GM13976 (cell line): Measurements from ENCODE around the gene CIZ1.

ENCODE experiments used
- DNase-seq: peaks from one replicate; pipeline ENCODE4 v3.0.0; 2012; ENCODE audit warnings: low spot score
- CTCF ChIP-seq: IDR thresholded peaks from 2 replicates; pipeline ENCODE4 v1.5.1; 2012; ENCODE audit warnings: borderline replicate concordance, mild to moderate bottlenecking; ENCODE audit not compliant: insufficient read depth; ENCODE audit errors: extremely low read depth, missing control alignments, control extremely low read depth
- in situ Hi-C: fragments of 300-500 bp; cut with MboI; formaldehyde crosslinking; loops from one replicate; pipeline ENCODE4 v1.12.0; 2022; ENCODE audit warnings: low sequenced_read_pairs, mixed read lengths, inconsistent platforms; ENCODE audit not compliant: unreplicated experiment

CIZ1 gene

GRCh38 chr9:128205296-128205944, 14.0 kb upstream of the CIZ1 start:
- no peak for DNase-seq
- in situ Hi-C loops, result no loop called here

GRCh38 chr9:128204858-128205257, 13.5 kb upstream of the CIZ1 start:
- in situ Hi-C loops, result no loop called here
- no peak for TF ChIP-seq CTCF
- no peak for DNase-seq

More at GRCh38 chr9:128205296-128205944, 14.0 kb upstream of the CIZ1 start:
- no peak for TF ChIP-seq CTCF

- in situ Hi-C loops, result no loop called here
- TF ChIP-seq CTCF, result no peak
- no peak for DNase-seq
Measured at GRCh38 chr9:128203707-128204551, 12.6 kb upstream of the CIZ1 start.

GRCh38 chr9:128203024-128203706, 11.8 kb upstream of the CIZ1 start, which contains the start of gene DNM1:
DNM1 (plus strand) TSS chr9:128203379; CDS start chr9:128203471, 92 bp downstream.
- TF ChIP-seq CTCF, result peak; percentile 96
- in situ Hi-C loops, result no loop called here
- peak; percentile 99 for DNase-seq

- no peak for DNase-seq
- no peak for TF ChIP-seq CTCF
- in situ Hi-C loops, result no loop called here
Measured at GRCh38 chr9:128202648-128203023, 11.3 kb upstream of the CIZ1 start.

GRCh38 chr9:128201441-128202369, 10.3 kb upstream of the CIZ1 start:
- no peak for TF ChIP-seq CTCF
- no peak for DNase-seq
- in situ Hi-C loops, result no loop called here
